HG02981 (cell line): ENCODE data around the gene SDHA.
"Not testable (repeated sequence)": the region's sequence is repeated elsewhere in the genome, so short reads cannot be mapped to it uniquely, and the experiment has no call there.

ENCODE experiments used
- ATAC-seq: cut with Tn5 transposase; IDR thresholded peaks from one replicate; pipeline ENCODE4 v1.9.1; 2021; ENCODE audit warnings: mild to moderate bottlenecking, moderate library complexity; ENCODE audit not compliant: unreplicated experiment

SDHA gene

DNA sequence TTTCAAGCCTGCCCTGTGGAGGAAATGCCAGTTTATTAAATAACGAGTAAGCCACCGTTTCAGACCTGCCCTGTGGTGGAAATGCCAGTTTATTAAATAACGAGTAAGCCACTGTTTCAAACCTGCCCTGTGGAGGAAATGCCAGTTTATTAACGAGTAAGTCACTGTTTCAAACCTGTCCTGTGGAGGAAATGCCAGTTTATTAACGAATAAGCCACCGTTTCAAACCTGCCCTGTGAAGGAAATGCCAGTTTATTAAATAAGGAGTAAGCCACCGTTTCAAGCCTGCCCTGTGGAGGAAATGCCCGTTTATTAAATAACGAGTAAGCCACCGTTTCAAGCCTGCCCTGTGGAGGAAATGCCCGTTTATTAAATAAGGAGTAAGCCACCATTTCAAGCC, 33.9 kb downstream of the SDHA start:
- ATAC-seq: not testable (repeated sequence)

DNA sequence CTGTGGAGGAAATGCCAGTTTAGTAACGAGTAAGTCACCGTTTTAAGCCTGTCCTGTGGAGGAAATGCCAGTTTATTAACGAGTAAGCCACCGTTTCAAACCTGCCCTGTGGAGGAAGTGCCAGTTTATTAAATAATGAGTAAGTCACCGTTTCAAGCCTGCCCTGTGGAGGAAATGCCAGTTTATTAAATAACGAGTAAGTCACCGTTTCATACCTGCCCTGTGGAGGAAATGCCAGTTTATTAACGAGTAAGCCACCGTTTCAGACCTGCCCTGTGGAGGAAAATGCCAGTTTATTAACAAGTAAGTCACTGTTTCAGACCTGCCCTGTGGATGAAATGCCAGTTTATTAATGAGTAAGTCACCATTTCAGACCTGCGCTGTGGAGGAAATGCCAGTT, 34.4 kb downstream of the SDHA start:
- no peak for ATAC-seq

DNA sequence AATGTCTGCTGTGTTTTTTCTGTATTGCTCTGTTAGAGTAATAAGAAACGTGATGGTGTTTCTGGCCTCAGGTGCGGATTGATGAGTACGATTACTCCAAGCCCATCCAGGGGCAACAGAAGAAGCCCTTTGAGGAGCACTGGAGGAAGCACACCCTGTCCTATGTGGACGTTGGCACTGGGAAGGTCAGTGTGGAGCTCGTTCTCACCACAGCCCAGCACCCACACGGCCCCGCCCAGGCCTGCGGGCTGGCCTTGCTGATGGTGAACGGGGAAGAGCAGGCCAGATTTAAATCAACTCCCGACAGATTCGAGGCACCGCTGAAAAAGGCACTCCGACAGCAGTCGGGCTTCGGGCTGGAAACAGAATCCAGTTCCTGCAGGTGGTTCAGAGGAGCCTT, 36.2 kb downstream of the SDHA start:
- ATAC-seq: not testable (repeated sequence)

DNA sequence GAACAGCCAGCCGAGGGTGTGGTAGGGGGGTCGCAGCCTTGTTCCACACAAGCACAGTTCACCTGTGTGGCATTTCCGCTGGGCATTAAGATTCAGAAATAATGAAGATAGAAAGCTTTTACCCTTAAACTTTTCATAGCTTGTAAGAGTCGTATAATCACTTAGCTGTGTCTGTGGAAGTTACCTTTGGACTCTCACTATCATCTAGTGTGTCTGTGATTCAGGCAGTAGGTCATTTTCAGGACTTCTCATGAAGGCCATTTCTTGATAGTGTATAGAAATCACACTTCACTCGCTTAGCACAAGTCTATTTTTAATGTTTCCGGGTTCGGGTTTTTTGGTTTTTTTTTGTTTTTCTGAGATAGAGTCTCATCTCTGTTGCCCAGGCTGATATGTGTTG, 37.0 kb downstream of the SDHA start:
- ATAC-seq: not testable (repeated sequence)

- ATAC-seq: not testable (repeated sequence)
Observed at GRCh38 chr5:256347-256746, 38.2 kb downstream of the SDHA start.

GRCh38 chr5:257148-257547, 39.0 kb downstream of the SDHA start:
- ATAC-seq: no peak

- ATAC-seq: not testable (repeated sequence)
Observed at GRCh38 chr5:263275-263974, 45.3 kb downstream of the SDHA start.

GRCh38 chr5:264338-264737, 46.2 kb downstream of the SDHA start:
- no peak for ATAC-seq

GRCh38 chr5:266311-267026, 48.3 kb downstream of the SDHA start:
- ATAC-seq: not testable (repeated sequence)

DNA sequence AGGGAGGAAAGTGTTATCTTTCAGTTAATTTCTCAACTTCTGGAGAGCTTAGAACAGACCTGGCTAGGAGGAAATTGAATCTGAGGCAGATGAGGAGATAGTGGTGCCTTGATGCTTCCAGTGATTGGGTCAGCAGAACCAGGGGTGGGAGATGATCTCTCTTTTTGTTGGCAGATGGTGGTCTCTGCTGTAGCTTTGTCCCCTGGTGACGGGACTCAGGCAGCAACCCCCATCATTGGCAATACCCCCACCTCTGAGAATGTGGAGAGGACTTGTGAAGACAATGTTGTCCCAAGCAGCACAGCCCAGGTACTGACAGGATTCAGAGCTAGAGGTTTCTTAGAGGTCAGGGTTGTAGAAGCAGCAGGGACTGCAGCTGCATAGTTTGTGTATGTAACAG, 49.6 kb downstream of the SDHA start:
- ATAC-seq: no peak

DNA sequence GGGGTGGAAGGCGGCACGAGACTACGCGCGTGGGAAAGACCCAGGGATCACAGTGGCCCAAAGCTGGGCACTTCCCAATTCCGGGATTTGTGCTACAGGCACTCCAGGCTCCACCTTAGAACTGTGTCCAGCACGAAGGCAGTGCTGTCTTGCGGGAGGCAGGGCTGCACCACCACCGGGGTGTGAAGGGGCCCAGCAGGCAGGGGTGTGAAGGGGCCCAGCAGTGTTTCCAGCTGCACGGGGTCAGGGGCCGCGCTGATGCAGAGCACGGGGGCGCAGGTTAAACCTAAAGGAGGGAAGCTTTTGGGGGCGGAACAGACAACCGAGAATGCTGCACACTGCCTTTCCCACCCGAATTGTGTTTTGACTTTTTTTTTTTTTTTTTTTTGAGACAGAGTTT, 52.2 kb downstream of the SDHA start:
- ATAC-seq: no peak

DNA sequence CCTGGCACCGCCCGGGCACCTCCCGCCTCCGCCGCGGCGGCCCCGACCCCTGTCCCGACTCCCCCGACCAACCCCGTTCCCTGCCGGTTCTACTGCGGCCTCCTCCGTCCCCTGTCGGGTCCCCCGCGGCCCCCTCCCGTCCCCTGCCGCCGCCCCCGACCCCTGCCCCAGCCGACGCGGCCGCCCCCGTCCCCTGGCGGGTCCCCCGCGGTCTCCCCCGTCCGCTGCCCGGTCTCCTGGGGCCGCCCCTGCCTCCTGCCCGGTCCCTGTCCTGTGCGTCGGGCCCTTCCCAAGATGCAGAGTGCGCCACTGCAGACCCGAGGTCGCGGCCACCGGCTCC, 53.7 kb downstream of the SDHA start:
- not testable (repeated sequence) for ATAC-seq

- not testable (repeated sequence) for ATAC-seq
Observed at GRCh38 chr5:273091-273490, 55.0 kb downstream of the SDHA start.

DNA sequence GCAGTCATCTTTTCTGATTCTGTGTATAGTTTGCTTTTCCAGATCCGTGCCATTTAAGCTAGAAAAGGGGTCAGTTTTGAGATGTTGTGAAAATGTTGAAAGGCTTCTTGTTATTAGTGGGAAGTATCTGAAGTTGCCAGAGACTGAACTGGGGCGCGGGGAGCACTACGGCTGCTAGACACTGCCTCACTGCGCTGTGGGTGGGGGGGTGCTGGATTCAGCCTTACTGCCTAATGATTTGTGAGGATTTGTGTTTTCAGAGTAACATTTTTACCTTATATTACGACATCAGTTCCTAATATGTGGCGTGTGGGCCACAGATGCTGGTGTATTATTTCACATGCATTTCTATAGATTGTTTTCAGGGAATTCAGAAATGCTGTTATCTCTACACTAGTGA, 55.4 kb downstream of the SDHA start:
- ATAC-seq: not testable (repeated sequence)

GRCh38 chr5:274346-274745, 56.2 kb downstream of the SDHA start:
- ATAC-seq: not testable (repeated sequence)

DNA sequence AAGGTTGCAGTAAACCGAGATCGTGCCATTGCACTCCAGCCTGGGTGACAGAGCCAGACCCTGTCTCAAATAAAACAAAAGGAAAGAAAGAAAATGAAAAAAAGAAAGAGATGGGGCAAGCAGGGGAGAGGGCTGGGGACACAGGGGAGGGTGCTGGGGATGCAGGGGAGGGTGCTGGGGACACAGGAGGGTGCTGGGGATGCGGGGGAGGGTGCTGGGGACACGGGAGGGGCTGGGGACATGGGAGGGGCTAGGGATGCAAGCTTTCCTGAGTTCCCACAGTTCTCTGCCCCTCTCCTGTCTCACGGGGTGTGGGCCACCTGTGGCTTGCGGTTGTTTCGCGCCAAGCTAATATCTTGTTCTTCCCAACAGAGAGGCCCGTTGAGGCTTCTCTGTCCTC, 60.5 kb downstream of the SDHA start:
- ATAC-seq: no peak

- not testable (repeated sequence) for ATAC-seq
Observed at GRCh38 chr5:279051-279665, 61.0 kb downstream of the SDHA start.

- ATAC-seq: no peak
Observed at GRCh38 chr5:285991-286557, 68.0 kb downstream of the SDHA start.

- ATAC-seq: not testable (repeated sequence)
Observed at GRCh38 chr5:290200-290599, 72.1 kb downstream of the SDHA start.

DNA sequence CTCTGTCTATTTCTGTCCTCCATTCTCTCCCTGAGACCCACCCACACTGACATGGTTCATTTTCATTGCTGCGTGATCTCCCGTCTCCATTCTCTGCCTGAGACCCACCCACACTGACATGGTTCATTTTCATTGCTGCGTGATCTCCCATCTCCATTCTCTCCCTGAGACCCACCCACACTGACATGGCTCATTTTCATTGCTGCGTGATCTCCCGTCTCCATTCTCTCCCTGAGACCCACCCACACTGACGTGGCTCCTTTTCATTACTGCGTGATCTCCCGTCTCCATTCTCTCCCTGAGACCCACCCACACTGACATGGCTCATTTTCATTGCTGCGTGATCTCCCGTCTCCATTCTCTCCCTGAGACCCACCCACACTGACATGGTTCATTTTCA, 73.2 kb downstream of the SDHA start:
- not testable (repeated sequence) for ATAC-seq

- ATAC-seq: not testable (repeated sequence)
Observed at GRCh38 chr5:294788-295187, 76.7 kb downstream of the SDHA start.

DNA sequence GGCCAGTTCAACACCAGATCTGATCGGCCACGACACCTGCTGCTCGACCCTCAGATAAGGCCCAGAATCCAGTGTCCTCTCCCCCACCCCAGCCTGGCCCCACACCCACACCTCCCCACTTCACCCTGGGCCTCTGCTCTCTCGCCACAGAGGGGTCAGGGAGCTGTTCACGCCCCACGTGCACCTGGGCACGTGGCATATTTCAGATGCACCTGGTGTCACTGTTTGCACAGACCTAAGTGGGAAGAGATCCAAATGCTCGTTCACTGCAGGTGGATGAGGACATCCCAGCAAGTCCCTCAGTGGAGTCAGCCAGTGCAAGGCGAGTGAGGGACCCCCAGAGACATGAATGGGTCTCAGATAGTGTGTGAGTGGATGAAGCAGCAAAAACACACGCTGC, 78.1 kb downstream of the SDHA start:
- ATAC-seq: not testable (repeated sequence)
